GM19438 (cell line): ENCODE results near the gene PTPN2.

Source experiments
- ATAC-seq: cut with Tn5 transposase; IDR thresholded peaks from one replicate; pipeline ENCODE4 v1.9.1; 2021; ENCODE audit warnings: low read depth; ENCODE audit not compliant: unreplicated experiment

The PTPN2 gene

GRCh38 chr18:12828116-12829051 is 55.7 kb downstream of the PTPN2 start:
- ATAC-seq = no peak

GRCh38 chr18:12827588-12827987 is 56.4 kb downstream of the PTPN2 start:
- ATAC-seq = no peak

GRCh38 chr18:12825230-12825629 is 58.8 kb downstream of the PTPN2 start:
- no peak for ATAC-seq

DNA sequence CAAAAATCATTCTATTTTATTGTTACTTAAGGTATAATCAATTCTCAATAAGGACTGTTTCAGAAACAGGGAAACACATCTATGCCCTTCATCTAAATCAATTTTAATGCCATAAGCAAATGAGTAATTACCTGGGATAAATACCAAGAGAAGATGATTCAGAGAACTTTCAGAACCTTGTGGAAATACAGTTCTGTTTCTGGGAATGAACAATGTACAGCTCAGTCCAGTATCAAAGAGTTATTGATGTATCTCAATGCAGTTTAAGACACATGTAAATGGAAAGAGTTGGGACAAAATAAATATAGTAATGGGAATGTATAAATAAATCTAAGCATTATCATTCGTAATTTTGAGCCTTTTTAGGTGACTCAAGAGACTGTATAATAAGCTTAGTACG is 60.1 kb downstream of the PTPN2 start:
- no peak for ATAC-seq

DNA sequence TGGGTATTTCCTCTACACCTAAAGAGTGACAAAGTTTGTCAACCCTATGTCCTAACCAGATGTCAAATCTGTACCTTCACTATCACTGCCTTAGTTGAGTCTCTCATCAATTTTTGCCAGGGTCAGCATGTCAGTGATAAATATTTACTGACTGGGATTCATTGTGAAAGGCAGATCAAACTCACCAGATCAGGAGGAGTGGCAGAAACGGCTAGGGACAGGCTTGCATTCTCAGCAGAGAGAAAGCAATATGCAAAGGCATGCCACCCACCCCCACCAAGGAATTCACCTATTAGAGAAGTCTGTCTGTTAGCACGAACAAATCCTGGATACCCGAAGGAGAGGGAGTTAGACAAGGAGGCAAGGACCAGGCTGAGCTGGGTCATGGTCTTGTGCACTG is 62.6 kb downstream of the PTPN2 start:
- no peak for ATAC-seq

- no peak for ATAC-seq
These were observed 63.5 kb downstream of the PTPN2 start for GRCh38 chr18:12820506-12820905.

DNA sequence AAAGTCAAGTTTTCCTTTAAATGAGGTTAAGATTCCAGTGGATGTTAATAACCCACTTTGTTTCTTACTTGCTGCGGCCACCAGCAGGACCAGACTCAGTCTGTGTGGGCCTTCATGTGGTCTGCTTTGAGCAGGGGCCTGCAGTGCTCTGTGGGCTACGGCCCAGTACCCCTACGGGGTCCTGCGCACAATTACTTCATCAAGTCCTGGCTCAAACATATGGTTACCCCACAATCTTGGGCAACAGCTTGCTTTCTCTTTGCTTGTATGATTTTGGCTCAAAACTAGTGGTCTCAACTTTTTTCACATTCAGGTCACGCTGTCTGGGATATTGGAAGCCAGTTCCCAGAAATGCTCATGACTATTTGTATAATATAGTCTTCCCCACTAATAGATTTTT is 64.2 kb downstream of the PTPN2 start:
- no peak for ATAC-seq

DNA sequence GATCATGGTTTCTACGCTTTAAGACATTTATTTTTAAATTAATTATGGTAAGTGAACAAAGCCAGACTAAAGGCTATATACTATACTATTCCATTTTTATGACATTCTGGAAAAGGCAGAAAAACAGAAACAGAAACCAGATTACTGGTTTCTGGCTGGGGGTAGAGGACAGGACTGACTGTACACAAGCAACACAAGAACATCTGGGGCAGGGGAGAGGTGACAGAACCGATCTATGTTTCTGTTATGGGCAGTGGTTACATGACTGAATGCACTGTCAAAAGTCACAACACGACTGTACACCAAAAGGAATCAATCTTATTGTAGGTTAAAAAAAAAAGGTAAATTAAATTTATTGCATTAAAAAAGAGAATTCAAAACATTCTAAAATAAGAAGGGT is 64.7 kb downstream of the PTPN2 start:
- ATAC-seq = no peak

GRCh38 chr18:12818243-12818642 is 65.8 kb downstream of the PTPN2 start:
- no peak for ATAC-seq

GRCh38 chr18:12816451-12816850 is 67.6 kb downstream of the PTPN2 start:
- ATAC-seq = no peak

DNA sequence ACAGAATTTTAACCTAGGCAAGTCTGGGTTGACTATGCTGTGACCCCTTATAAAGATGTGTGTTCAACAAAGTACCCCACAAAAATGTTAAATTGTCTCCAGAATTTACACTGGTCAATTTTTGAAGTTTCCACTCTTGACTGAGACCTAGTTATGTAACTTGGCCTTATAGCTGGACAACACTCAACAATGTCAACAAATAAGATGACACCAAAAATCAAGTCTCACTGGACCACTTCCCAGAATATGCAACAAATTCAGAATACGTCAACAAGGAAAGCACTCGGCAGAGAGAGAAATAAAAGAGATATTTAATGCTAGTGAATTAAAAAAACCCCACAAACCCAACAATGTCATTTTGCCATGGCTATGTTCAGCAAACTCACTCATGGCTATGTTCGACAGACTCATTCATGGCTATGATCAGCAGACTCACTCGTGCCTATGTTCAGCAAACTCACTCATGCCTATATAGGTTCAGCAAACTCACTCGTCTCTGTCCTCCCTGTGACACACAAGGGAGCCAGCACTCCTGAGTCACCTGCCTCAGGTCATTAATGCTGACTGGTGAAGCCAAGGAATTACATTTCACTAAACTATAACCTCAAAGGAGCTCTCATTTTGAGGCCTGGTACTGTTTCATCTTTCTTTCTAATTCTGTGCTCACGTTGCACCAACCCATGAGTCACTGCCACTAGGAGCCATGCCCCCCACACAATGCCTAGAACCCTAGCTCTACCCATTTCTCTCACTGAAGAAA is 72.7 kb downstream of the PTPN2 start:
- ATAC-seq = no peak

DNA sequence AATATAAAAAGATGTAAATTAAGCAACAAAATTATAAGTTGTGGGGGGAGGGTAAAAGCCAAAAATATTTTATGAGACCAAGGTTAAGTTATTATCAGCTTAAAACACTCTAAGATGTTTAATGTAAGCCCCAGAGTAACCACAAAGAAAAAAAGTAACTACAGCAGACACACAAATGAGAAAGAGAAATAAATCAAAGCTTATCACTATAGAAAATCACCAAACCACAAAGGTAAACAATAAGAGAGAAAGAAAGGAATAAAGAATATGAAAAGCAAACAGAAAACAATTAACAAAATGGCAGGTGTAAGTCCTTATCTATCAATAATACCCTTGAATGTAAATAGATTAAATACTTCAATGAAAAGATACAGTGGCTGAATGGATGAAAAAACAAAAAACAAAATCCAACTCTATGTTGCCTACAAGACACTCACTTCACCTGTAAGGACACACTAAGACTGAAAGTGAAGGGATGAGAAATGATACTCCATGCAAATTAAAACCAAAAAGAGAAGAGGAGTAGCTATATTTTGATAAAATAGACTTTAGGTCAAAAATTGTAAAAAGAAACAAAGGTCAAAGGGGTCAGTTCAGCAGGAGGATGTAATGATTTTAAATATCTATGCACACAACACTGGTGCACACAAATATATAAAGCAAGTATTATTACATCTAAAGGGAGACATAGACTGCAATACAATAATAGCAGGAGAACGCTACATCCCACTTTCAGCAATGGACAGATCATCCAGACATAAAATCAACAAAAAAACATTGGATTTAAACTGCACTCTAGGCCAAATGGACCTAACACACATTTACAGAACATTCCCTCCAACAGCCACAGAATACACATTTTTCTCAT is 80.7 kb downstream of the PTPN2 start:
- ATAC-seq = no peak

DNA sequence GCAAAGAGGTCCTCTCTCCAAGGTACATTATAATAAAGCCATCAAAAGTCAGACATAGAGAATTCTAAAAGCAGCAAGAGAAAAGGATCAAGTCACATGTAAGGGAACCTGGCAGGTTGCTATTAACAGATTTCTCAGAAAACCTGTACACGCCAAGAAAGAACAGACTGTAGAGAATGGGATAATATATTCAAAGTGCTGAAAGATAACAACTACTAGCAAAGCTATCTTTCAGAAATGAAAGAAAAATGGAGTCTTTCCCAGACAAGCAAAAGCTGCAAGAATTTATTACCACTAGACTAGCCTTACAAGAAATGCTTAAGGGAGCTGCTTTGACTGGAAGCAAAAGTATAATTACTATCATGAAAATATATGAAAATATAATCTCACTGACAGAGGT is 81.5 kb downstream of the PTPN2 start:
- no peak for ATAC-seq

DNA sequence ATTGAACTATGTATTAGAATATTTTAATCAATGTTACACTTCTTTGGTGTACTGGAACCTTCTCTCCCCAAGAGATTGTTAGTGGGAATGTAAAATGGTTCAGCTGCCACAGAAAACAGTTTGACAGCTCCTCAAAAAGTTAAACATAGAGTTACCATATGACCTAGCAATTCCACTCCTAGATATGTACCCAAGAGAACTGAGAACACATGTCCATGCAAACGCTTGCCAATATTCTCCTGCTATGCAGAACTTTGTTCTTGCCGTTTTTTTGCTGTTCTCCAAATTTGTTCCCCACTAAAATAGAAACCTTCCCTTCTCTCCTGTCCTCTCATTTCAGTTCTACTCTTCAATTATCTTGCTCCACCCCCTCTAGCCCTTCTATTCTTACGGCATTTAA is 87.6 kb downstream of the PTPN2 start:
- no peak for ATAC-seq

DNA sequence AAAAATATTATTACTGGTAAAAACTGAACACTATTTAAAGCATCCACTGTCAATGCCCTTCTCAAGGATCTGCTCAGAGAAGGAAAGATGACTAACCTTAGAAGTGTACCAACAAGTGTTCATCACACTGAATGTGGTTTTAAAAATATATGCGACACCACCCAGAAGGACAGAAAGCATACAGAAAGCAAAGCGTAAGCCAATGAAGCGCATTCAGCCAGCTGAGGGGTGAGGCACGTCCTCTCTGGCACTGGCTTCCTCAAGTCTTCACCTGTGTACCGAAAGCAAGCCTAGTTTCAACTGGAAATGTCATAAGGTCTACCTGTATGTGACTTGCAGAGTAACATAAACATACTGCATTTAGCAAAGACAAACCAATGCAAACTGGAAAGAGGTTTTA is 92.4 kb downstream of the PTPN2 start:
- ATAC-seq = no peak

DNA sequence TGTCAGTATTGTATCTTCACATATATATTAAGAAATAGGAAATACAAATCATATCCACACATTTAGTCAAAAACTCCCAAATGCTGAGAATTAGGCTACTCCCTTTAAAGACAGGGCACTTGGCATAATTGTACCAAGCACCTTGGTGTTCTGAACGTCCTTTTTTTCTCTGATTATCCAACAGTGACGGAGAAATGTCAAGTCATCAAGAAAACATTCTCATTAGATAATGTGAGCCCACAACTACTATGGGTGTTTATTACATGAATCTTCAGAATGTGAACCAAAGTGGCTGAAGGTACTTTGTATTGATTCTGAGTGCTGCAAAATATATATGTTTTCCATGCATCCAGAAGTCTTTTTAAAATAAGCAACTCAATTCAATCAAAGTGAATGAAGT is 97.4 kb downstream of the PTPN2 start:
- no peak for ATAC-seq

DNA sequence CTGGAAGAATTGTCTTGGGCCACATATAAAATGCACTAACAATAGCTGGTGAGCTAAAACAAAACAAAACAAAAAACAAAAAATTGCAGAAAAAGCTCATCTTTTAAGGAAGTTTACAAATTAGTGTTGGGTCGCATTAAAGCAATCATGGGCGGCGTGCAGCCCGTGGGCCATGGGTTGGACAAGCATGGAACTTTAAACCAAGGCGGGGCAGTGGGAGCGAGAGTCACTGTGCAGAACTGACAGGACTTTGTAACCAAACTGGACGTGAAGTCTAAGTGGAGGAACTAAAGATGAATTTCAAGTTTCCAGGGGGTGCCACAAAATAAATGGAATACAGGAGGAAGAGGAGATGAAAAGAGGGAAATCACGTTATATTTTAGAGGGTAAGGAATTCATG is 100.5 kb downstream of the PTPN2 start:
- ATAC-seq = no peak

- ATAC-seq = no peak
These were observed 101.5 kb downstream of the PTPN2 start for GRCh38 chr18:12782521-12782920.

DNA sequence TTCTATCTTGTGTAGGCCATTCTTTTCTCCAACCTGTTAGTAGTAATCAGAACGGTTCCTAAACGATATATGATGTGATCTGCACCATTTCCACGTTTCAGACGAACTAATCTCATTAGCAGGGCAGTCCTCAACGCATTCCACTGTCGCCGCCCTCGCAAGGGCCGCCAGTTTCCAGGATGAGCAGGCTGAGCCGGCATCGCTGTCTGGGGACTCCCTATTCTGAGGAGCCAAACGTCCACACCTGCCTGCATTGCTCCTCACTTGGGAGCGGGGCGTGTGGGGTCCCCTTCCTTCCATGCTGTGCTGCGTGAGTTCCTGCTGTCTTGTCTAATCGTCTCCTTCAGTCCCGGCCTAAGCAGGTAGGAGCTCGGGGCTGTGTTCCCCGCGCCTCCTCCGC is 104.6 kb downstream of the PTPN2 start:
- no peak for ATAC-seq

GRCh38 chr18:12779043-12779442 is 105.0 kb downstream of the PTPN2 start:
- no peak for ATAC-seq

DNA sequence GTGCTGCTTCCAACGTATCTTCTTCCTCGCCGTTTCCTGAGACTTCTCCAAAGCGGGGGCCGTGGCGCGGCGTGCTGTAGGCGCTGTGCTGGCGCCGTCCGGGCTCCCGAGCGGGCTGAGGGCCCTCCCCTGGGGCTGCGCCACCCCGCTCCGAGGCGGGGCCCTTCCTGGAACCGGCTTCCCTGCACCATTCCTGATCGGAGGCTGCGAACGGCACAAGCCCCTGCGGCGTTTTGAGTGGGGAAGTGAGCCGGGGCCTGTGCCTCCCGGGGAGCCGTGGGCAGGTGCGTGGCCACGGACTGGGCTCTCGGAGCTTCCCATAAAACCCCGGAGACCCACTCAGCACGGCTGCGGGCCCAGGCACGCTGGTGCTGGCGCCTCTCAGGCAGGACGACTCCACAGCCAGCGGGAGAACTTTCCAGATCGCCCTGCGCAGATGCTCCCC is 106.5 kb downstream of the PTPN2 start:
- no peak for ATAC-seq
